Measurements from ENCODE around the gene DMRT1. TPM values are rescaled to one million over a fixed set of nuclear protein-coding genes. Genes with fewer than 3 reads are reported as not detected.
A peak's percentile ranks its signal among the peaks of the same experiment; 100 is the strongest.

The DMRT1 gene
- polyA plus RNA-seq, 4 donors = not detected

- WGBS, 3 donors = 10 to 17% (median 13%) methylated on average over 4 of the region's 4 CpGs
- FAIRE-seq = no peak
- Histone ChIP-seq H3K4me1 (ENCODE audit: control insufficient read depth in 3 of 3, insufficient read depth in 2 of 3, low read depth in 1 of 3, low read length in 2 of 3) (peaks cover 0 to 5% (median 0%) of the 10 kb centered on the region in 3 donors), H3K4me3 (ENCODE audit: low read depth in 1 of 3, low read length in 3 of 3) (no peak overlapping the region), H3K36me3 (ENCODE audit: control insufficient read depth in 3 of 3, insufficient read depth in 2 of 3, low read depth in 1 of 3, low read length in 3 of 3) (no peaks in the 10 kb centered on the region), H3K27ac (ENCODE audit: low read depth in 1 of 3, low read length in 2 of 3) (no peak overlapping the region), H3K27me3 (ENCODE audit: control insufficient read depth in 3 of 3, insufficient read depth in 3 of 3, low read length in 3 of 3) (peaks cover 0 to 58% (median 34%) of the 10 kb centered on the region in 3 donors), H3K9me3 (ENCODE audit: control insufficient read depth in 2 of 2, insufficient read depth in 1 of 2, low read depth in 1 of 2, low read length in 1 of 2) (no peaks in the 10 kb centered on the region)
- no peak for DNase-seq
These were observed 124.0 kb downstream of the DMRT1 start for GRCh38 chr9:965497-965896.

- peaks cover 0 to 64% (median 42%) of the 10 kb centered on the region in 3 donors for H3K27me3 ChIP-seq (ENCODE audit: control insufficient read depth in 3 of 3, insufficient read depth in 3 of 3, low read length in 3 of 3)
- whole genome bisulfite sequencing, 3 donors = 6 to 13% (median 10%) methylated on average over 3 of the region's 3 CpGs
- FAIRE-seq = no peak
- H3K9me3 ChIP-seq (ENCODE audit: control insufficient read depth in 2 of 2, insufficient read depth in 1 of 2, low read depth in 1 of 2, low read length in 1 of 2) = no peaks in the 10 kb centered on the region
- peaks cover 0 to 11% (median 0%) of the 10 kb centered on the region in 3 donors for H3K4me1 ChIP-seq (ENCODE audit: control insufficient read depth in 3 of 3, insufficient read depth in 2 of 3, low read depth in 1 of 3, low read length in 2 of 3)
- no peaks in the 10 kb centered on the region for H3K36me3 ChIP-seq (ENCODE audit: control insufficient read depth in 3 of 3, insufficient read depth in 2 of 3, low read depth in 1 of 3, low read length in 3 of 3)
- no peak overlapping the region for H3K4me3 ChIP-seq (ENCODE audit: low read depth in 1 of 3, low read length in 3 of 3)
- no peak for DNase-seq
- no peak overlapping the region for H3K27ac ChIP-seq (ENCODE audit: low read depth in 1 of 3, low read length in 2 of 3)
These were observed 125.4 kb downstream of the DMRT1 start for GRCh38 chr9:966870-967269.

- 5 to 10% (median 8%) methylated on average over 6 of the region's 6 CpGs for WGBS, 3 donors
- Histone ChIP-seq H3K36me3 (ENCODE audit: control insufficient read depth in 3 of 3, insufficient read depth in 2 of 3, low read depth in 1 of 3, low read length in 3 of 3) (no peaks in the 10 kb centered on the region), H3K9me3 (ENCODE audit: control insufficient read depth in 2 of 2, insufficient read depth in 1 of 2, low read depth in 1 of 2, low read length in 1 of 2) (no peaks in the 10 kb centered on the region), H3K27ac (ENCODE audit: low read depth in 1 of 3, low read length in 2 of 3) (no peak overlapping the region), H3K27me3 (ENCODE audit: control insufficient read depth in 3 of 3, insufficient read depth in 3 of 3, low read length in 3 of 3) (peaks cover 0 to 65% (median 44%) of the 10 kb centered on the region in 3 donors), H3K4me3 (ENCODE audit: low read depth in 1 of 3, low read length in 3 of 3) (no peak overlapping the region), H3K4me1 (ENCODE audit: control insufficient read depth in 3 of 3, insufficient read depth in 2 of 3, low read depth in 1 of 3, low read length in 2 of 3) (peaks cover 0 to 15% (median 0%) of the 10 kb centered on the region in 3 donors)
- no peak for DNase-seq
- no peak for FAIRE-seq
These were observed 125.9 kb downstream of the DMRT1 start for GRCh38 chr9:967436-967835.

- H3K9me3 ChIP-seq (ENCODE audit: control insufficient read depth in 2 of 2, insufficient read depth in 1 of 2, low read depth in 1 of 2, low read length in 1 of 2) = no peaks in the 10 kb centered on the region
- peaks cover 0 to 72% (median 50%) of the 10 kb centered on the region in 3 donors for H3K27me3 ChIP-seq (ENCODE audit: control insufficient read depth in 3 of 3, insufficient read depth in 3 of 3, low read length in 3 of 3)
- 6 to 10% (median 8%) methylated on average over 14 to 15 of the region's 15 CpGs for WGBS, 3 donors
- H3K36me3 ChIP-seq (ENCODE audit: control insufficient read depth in 3 of 3, insufficient read depth in 2 of 3, low read depth in 1 of 3, low read length in 3 of 3) = no peaks in the 10 kb centered on the region
- peaks cover 0 to 21% (median 0%) of the 10 kb centered on the region in 3 donors for H3K4me1 ChIP-seq (ENCODE audit: control insufficient read depth in 3 of 3, insufficient read depth in 2 of 3, low read depth in 1 of 3, low read length in 2 of 3)
- FAIRE-seq (no peak), DNase-seq (peak in 1 of 2 donors; percentile 11)
- H3K4me3 ChIP-seq (ENCODE audit: low read depth in 1 of 3, low read length in 3 of 3) = no peak overlapping the region
- no peak overlapping the region for H3K27ac ChIP-seq (ENCODE audit: low read depth in 1 of 3, low read length in 2 of 3)
These were observed 126.6 kb downstream of the DMRT1 start for GRCh38 chr9:967903-968641.

- Histone ChIP-seq H3K36me3 (ENCODE audit: control insufficient read depth in 3 of 3, insufficient read depth in 2 of 3, low read depth in 1 of 3, low read length in 3 of 3) (no peaks in the 10 kb centered on the region), H3K4me1 (ENCODE audit: control insufficient read depth in 3 of 3, insufficient read depth in 2 of 3, low read depth in 1 of 3, low read length in 2 of 3) (peaks cover 0 to 22% (median 0%) of the 10 kb centered on the region in 3 donors), H3K27me3 (ENCODE audit: control insufficient read depth in 3 of 3, insufficient read depth in 3 of 3, low read length in 3 of 3) (peaks cover 0 to 82% (median 61%) of the 10 kb centered on the region in 3 donors), H3K4me3 (ENCODE audit: low read depth in 1 of 3, low read length in 3 of 3) (no peak overlapping the region), H3K27ac (ENCODE audit: low read depth in 1 of 3, low read length in 2 of 3) (no peak overlapping the region), H3K9me3 (ENCODE audit: control insufficient read depth in 2 of 2, insufficient read depth in 1 of 2, low read depth in 1 of 2, low read length in 1 of 2) (no peaks in the 10 kb centered on the region)
- peak in 1 of 2 donors; percentile 9 for DNase-seq
- 5 to 11% (median 6%) methylated on average over 49 of the region's 49 CpGs for WGBS, 3 donors
- no peak for FAIRE-seq
These were observed 128.0 kb downstream of the DMRT1 start for GRCh38 chr9:969310-970150.

GRCh38 chr9:970151-970996 is 128.9 kb downstream of the DMRT1 start:
- H3K27me3 ChIP-seq (ENCODE audit: control insufficient read depth in 3 of 3, insufficient read depth in 3 of 3, low read length in 3 of 3) = peaks cover 0 to 86% (median 69%) of the 10 kb centered on the region in 3 donors

GRCh38 chr9:971901-972500 is 130.5 kb downstream of the DMRT1 start:
- FAIRE-seq (no peak), DNase-seq (peak; percentile 22 to 41)
- H3K4me1 ChIP-seq (ENCODE audit: control insufficient read depth in 3 of 3, insufficient read depth in 2 of 3, low read depth in 1 of 3, low read length in 2 of 3) = peaks cover 0 to 22% (median 0%) of the 10 kb centered on the region in 3 donors
- H3K9me3 ChIP-seq (ENCODE audit: control insufficient read depth in 2 of 2, insufficient read depth in 1 of 2, low read depth in 1 of 2, low read length in 1 of 2) = no peaks in the 10 kb centered on the region
- no peak overlapping the region for H3K27ac ChIP-seq (ENCODE audit: low read depth in 1 of 3, low read length in 2 of 3)
- H3K4me3 ChIP-seq (ENCODE audit: low read depth in 1 of 3, low read length in 3 of 3) = peak overlapping the region; percentile 20 to 41 (median 30)
- peaks cover 0 to 89% (median 70%) of the 10 kb centered on the region in 3 donors for H3K27me3 ChIP-seq (ENCODE audit: control insufficient read depth in 3 of 3, insufficient read depth in 3 of 3, low read length in 3 of 3)
- WGBS, 3 donors = 1 to 5% (median 2%) methylated on average over 40 to 42 of the region's 42 CpGs
- no peaks in the 10 kb centered on the region for H3K36me3 ChIP-seq (ENCODE audit: control insufficient read depth in 3 of 3, insufficient read depth in 2 of 3, low read depth in 1 of 3, low read length in 3 of 3)

More at GRCh38 chr9:970151-970996, 128.9 kb downstream of the DMRT1 start:
- Histone ChIP-seq H3K4me3 (ENCODE audit: low read depth in 1 of 3, low read length in 3 of 3) (no peak overlapping the region), H3K27ac (ENCODE audit: low read depth in 1 of 3, low read length in 2 of 3) (no peak overlapping the region), H3K9me3 (ENCODE audit: control insufficient read depth in 2 of 2, insufficient read depth in 1 of 2, low read depth in 1 of 2, low read length in 1 of 2) (no peaks in the 10 kb centered on the region), H3K4me1 (ENCODE audit: control insufficient read depth in 3 of 3, insufficient read depth in 2 of 3, low read depth in 1 of 3, low read length in 2 of 3) (peaks cover 0 to 22% (median 0%) of the 10 kb centered on the region in 3 donors), H3K36me3 (ENCODE audit: control insufficient read depth in 3 of 3, insufficient read depth in 2 of 3, low read depth in 1 of 3, low read length in 3 of 3) (no peaks in the 10 kb centered on the region)
- 6 to 12% (median 7%) methylated on average over 50 to 57 of the region's 57 CpGs for WGBS, 3 donors
- DNase-seq (peak in 1 of 2 donors; percentile 14), FAIRE-seq (no peak)
